ENCODE data around the gene CCDC12. TPM values are rescaled to one million over a fixed set of nuclear protein-coding genes. Genes with fewer than 3 reads are reported as not detected.

CCDC12 gene
- total RNA-seq, 4 donors from 2014 or later = 36.9 to 59.4 (median 50.2) TPM

GRCh38 chr3:46918634-46919033, 57.9 kb downstream of the CCDC12 start:
- H3K36me3 ChIP-seq = peaks cover 0 to 85% (median 10%) of the 10 kb centered on the region in 3 donors
- H3K27me3 ChIP-seq = no peaks in the 10 kb centered on the region
- H3K4me1 ChIP-seq = peaks cover 0 to 5% (median 0%) of the 10 kb centered on the region in 4 donors
- H3K27ac ChIP-seq = no peak overlapping the region
- no peak overlapping the region for H3K4me3 ChIP-seq
- 95 to 97% methylated on average over 4 of the region's 4 CpGs for WGBS, 2 donors
- DNase-seq (ENCODE audit: low spot score in 2 of 2) = no peak
- TF ChIP-seq POLR2A (IDR thresholded peaks at IDR 0.05) = no peak
- no peaks in the 10 kb centered on the region for H3K9me3 ChIP-seq

GRCh38 chr3:46918202-46918601, 58.3 kb downstream of the CCDC12 start:
- WGBS, 2 donors = 86 to 91% methylated on average over 1 of the region's 1 CpG
- H3K27me3 ChIP-seq = no peaks in the 10 kb centered on the region
- TF ChIP-seq CTCF (IDR thresholded peaks at IDR 0.05) (no peak), EP300 (IDR thresholded peaks at IDR 0.05) (no peak), POLR2A (IDR thresholded peaks at IDR 0.05) (no peak)
- H3K4me1 ChIP-seq = peaks cover 0 to 2% (median 0%) of the 10 kb centered on the region in 4 donors
- H3K4me3 ChIP-seq = no peak overlapping the region
- no peaks in the 10 kb centered on the region for H3K9me3 ChIP-seq
- no peak overlapping the region for H3K27ac ChIP-seq
- H3K36me3 ChIP-seq = peaks cover 0 to 81% (median 9%) of the 10 kb centered on the region in 3 donors
- DNase-seq (ENCODE audit: low spot score in 2 of 2) = no peak

GRCh38 chr3:46917257-46917656, 59.3 kb downstream of the CCDC12 start:
- H3K4me3 ChIP-seq = no peak overlapping the region
- H3K36me3 ChIP-seq = peaks cover 0 to 71% (median 0%) of the 10 kb centered on the region in 3 donors
- no peak overlapping the region for H3K27ac ChIP-seq
- TF ChIP-seq POLR2A (IDR thresholded peaks at IDR 0.05) = no peak
- no peaks in the 10 kb centered on the region for H3K4me1 ChIP-seq
- 96 to 97% methylated on average over 3 of the region's 3 CpGs for WGBS, 2 donors
- H3K27me3 ChIP-seq = no peaks in the 10 kb centered on the region
- no peaks in the 10 kb centered on the region for H3K9me3 ChIP-seq
- DNase-seq (ENCODE audit: low spot score in 2 of 2) = no peak

- no peak overlapping the region for H3K27ac ChIP-seq
- TF ChIP-seq POLR2A (IDR thresholded peaks at IDR 0.05) (no peak), EP300 (IDR thresholded peaks at IDR 0.05) (no peak), CTCF (IDR thresholded peaks at IDR 0.05) (no peak)
- H3K4me1 ChIP-seq = no peaks in the 10 kb centered on the region
- H3K4me3 ChIP-seq = no peak overlapping the region
- no peaks in the 10 kb centered on the region for H3K27me3 ChIP-seq
- WGBS, 2 donors = 79 to 86% methylated on average over 3 of the region's 3 CpGs
- H3K9me3 ChIP-seq = no peaks in the 10 kb centered on the region
- H3K36me3 ChIP-seq = peaks cover 0 to 67% (median 0%) of the 10 kb centered on the region in 3 donors
- no peak for DNase-seq (ENCODE audit: low spot score in 2 of 2)
Observed at GRCh38 chr3:46916799-46917198, 59.7 kb downstream of the CCDC12 start.

- 52 to 71% methylated on average over 1 of the region's 1 CpG for WGBS, 2 donors
- Histone ChIP-seq H3K36me3 (peaks cover 0 to 62% (median 0%) of the 10 kb centered on the region in 3 donors), H3K4me1 (no peaks in the 10 kb centered on the region), H3K27ac (no peak overlapping the region), H3K27me3 (no peaks in the 10 kb centered on the region), H3K4me3 (no peak overlapping the region), H3K9me3 (no peaks in the 10 kb centered on the region)
- TF ChIP-seq POLR2A (IDR thresholded peaks at IDR 0.05) = no peak
- no peak for TF ChIP-seq EP300 (IDR thresholded peaks at IDR 0.05)
- no peak for TF ChIP-seq CTCF (IDR thresholded peaks at IDR 0.05)
- no peak for DNase-seq (ENCODE audit: low spot score in 2 of 2)
Observed at GRCh38 chr3:46916278-46916677, 60.3 kb downstream of the CCDC12 start.

- no peak for DNase-seq (ENCODE audit: low spot score in 2 of 2)
- H3K4me3 ChIP-seq = no peak overlapping the region
- no peak overlapping the region for H3K27ac ChIP-seq
- H3K9me3 ChIP-seq = no peaks in the 10 kb centered on the region
- TF ChIP-seq EP300 (IDR thresholded peaks at IDR 0.05) (no peak), CTCF (IDR thresholded peaks at IDR 0.05) (no peak), POLR2A (IDR thresholded peaks at IDR 0.05) (no peak)
- no peaks in the 10 kb centered on the region for H3K4me1 ChIP-seq
- H3K36me3 ChIP-seq = peaks cover 0 to 52% (median 0%) of the 10 kb centered on the region in 3 donors
- H3K27me3 ChIP-seq = no peaks in the 10 kb centered on the region
- WGBS, 2 donors = 81 to 85% methylated on average over 8 of the region's 8 CpGs
Observed at GRCh38 chr3:46915297-46915822, 61.2 kb downstream of the CCDC12 start.
